ENCODE data around the gene LRRC36.

DNA sequence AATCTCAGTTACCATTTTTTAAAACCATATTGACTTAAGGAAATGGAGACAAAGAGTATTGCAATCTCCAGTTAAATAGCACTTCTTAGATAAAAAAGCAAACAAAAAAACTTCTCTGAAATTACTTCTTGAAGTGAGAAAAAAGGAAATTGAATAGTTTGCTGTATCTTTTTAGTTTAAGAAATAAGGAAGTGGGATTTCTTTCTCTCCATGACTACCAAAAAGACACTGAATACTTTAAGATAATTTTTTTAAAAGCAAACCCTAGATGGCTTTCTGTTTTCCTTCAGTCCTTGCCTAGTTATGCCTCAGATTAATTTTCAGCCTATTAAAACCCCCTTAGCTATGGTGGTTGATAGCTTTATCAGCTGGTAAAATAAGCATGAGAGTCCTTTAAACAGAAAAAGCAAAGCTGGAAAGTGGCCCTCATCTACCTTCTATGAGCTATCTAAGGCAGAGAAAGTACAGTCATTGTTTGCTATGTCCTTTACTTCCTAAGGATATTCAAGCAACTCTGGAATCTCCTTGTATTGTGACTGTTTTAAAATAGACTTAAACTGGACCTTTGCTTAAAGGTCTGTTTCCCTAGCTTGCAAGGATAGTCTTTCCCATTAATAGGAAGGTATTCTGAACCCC, 38.1 kb downstream of the LRRC36 start:
- TF ChIP-seq, protein P1, sequence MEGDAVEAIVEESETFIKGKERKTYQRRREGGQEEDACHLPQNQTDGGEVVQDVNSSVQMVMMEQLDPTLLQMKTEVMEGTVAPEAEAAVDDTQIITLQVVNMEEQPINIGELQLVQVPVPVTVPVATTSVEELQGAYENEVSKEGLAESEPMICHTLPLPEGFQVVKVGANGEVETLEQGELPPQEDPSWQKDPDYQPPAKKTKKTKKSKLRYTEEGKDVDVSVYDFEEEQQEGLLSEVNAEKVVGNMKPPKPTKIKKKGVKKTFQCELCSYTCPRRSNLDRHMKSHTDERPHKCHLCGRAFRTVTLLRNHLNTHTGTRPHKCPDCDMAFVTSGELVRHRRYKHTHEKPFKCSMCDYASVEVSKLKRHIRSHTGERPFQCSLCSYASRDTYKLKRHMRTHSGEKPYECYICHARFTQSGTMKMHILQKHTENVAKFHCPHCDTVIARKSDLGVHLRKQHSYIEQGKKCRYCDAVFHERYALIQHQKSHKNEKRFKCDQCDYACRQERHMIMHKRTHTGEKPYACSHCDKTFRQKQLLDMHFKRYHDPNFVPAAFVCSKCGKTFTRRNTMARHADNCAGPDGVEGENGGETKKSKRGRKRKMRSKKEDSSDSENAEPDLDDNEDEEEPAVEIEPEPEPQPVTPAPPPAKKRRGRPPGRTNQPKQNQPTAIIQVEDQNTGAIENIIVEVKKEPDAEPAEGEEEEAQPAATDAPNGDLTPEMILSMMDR (IDR thresholded peaks at IDR 0.05; ENCODE audit: low read length) = no peak
- no peak for TF ChIP-seq EZH2 (optimal IDR thresholded peaks at IDR 0.05; ENCODE audit: low read depth, low read length)
